ENCODE measurements around the gene MARCHF9. TPM values are rescaled to one million over a fixed set of nuclear protein-coding genes. Genes with fewer than 3 reads are reported as not detected.

MARCHF9 gene
- total and polyA plus RNA-seq, 2 donors (not counting 1 experiment from before 2014, with no cell fraction given): 3.8 to 4.8 TPM

DNA sequence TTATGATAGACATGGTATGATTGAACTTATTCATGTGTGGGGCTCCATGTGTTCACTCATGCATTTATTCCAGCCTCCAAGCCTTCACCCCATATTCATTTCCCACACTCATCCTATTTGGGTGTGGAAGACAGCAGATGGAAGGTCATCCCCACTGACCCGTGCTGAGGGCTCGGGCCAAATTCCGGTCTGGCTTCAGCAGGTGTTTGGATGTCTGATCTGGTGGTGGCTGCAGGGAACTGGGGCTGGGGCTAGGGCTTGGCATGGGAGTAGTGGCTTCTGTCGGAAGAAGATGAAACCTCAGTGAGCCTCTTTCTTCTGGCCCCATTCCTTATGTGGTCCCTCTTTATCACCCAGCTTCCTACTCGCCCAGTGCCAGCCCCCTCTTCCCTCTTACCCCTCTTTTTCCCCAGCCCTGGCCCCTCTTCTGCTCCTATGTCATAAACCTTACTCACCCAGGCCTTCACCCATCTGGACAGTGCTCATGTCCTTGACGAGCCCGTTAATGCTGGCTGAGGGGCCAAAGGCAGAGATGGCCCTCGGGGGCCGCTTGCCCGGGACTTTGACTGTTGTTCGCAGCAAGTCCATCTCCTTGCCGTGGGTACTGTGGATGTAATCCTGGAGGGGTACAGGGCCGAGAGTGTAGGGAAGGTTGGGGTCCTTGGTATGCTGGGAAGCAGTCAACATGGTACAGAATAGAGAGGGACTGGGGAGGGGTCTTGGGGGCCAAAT is 24.4 kb upstream of the MARCHF9 start:
- Histone ChIP-seq H3K9ac (ENCODE audit: insufficient read depth, low read length) (no peak overlapping the region), H3K9me3 (ENCODE audit: control insufficient read depth, insufficient read depth, low read depth, low read length) (no peaks in the 10 kb centered on the region), H3K27ac (ENCODE audit: insufficient read depth, low read length) (no peak overlapping the region), H4K20me1 (ENCODE audit: control insufficient read depth, extremely low read depth, insufficient read depth, low read length) (no peaks in the 10 kb centered on the region), H3K27me3 (ENCODE audit: control insufficient read depth, insufficient read depth, low read length) (peaks cover 30% of the 10 kb centered on the region), H3K79me2 (ENCODE audit: control insufficient read depth, insufficient read depth, low read length) (no peaks in the 10 kb centered on the region), H3K36me3 (ENCODE audit: control insufficient read depth, insufficient read depth, low read length) (peaks cover 3% of the 10 kb centered on the region), H3K4me1 (ENCODE audit: control insufficient read depth, extremely low read depth, insufficient read depth, low read length) (peaks cover 5% of the 10 kb centered on the region), H3K4me3 (replicated peaks in 1 of 4; ENCODE audit: control extremely low read depth in 1 of 4, insufficient read depth in 1 of 4, low read depth in 3 of 4, low read length in 4 of 4) (no peak overlapping the region), H3K4me2 (ENCODE audit: extremely low read depth, insufficient read depth, low read length) (no peak overlapping the region), H2AFZ (ENCODE audit: low read length) (no peak overlapping the region)
- no peak for DNase-seq (ENCODE audit: low read depth in 2 of 2)
- peak; percentile 56 for TF ChIP-seq EZH2 (IDR thresholded peaks at IDR 0.05; ENCODE audit: low read length, missing control alignments)
- TF ChIP-seq, protein P1, sequence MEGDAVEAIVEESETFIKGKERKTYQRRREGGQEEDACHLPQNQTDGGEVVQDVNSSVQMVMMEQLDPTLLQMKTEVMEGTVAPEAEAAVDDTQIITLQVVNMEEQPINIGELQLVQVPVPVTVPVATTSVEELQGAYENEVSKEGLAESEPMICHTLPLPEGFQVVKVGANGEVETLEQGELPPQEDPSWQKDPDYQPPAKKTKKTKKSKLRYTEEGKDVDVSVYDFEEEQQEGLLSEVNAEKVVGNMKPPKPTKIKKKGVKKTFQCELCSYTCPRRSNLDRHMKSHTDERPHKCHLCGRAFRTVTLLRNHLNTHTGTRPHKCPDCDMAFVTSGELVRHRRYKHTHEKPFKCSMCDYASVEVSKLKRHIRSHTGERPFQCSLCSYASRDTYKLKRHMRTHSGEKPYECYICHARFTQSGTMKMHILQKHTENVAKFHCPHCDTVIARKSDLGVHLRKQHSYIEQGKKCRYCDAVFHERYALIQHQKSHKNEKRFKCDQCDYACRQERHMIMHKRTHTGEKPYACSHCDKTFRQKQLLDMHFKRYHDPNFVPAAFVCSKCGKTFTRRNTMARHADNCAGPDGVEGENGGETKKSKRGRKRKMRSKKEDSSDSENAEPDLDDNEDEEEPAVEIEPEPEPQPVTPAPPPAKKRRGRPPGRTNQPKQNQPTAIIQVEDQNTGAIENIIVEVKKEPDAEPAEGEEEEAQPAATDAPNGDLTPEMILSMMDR (conservative IDR thresholded peaks at IDR 0.05 in 1 of 2, IDR thresholded peaks at IDR 0.05 in 1 of 2; ENCODE audit: low read depth in 1 of 2, low read length in 2 of 2): no peak

DNA sequence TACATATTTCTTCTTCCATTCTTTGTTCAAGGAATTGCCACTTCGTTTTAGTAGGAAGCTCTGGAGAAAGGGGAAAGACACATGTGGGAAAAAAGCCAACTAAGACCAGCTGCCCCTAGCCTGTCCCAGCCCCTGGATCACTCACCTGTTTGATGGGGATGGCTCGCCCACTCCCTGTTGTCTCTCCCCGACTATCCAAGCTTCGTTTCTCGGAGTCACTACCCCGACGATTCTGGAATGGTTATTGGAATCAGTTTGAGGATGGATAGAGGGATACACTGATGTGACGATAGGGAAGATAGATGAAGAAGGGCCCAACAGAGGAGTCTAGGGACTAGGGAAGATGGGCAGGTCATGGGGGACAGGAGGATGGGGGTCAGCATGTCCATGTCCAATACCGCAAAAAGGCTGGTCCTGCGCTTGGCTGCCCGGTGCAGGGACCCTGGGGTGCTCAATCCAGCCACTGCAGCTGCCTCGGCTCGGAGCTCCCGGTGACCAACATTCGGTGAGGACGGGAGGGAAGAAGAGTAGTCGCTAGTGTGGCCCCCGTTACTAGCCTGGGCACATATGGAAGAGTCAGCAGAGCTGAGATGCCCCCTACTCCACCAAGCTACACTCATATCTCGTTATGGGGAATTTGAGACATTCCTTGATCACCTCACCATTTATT is 23.4 kb upstream of the MARCHF9 start:
- H3K9me3 ChIP-seq (ENCODE audit: control insufficient read depth, insufficient read depth, low read depth, low read length): no peaks in the 10 kb centered on the region
- no peak for TF ChIP-seq EZH2 (IDR thresholded peaks at IDR 0.05; ENCODE audit: low read length, missing control alignments)
- TF ChIP-seq, protein P1 (conservative IDR thresholded peaks at IDR 0.05 in 1 of 2, IDR thresholded peaks at IDR 0.05 in 1 of 2; ENCODE audit: low read depth in 1 of 2, low read length in 2 of 2): no peak
- H3K79me2 ChIP-seq (ENCODE audit: control insufficient read depth, insufficient read depth, low read length): no peaks in the 10 kb centered on the region
- H3K4me1 ChIP-seq (ENCODE audit: control insufficient read depth, extremely low read depth, insufficient read depth, low read length): peaks cover 7% of the 10 kb centered on the region
- no peak for DNase-seq (ENCODE audit: low read depth in 2 of 2)
- H3K27ac ChIP-seq (ENCODE audit: insufficient read depth, low read length): no peak overlapping the region
- no peaks in the 10 kb centered on the region for H4K20me1 ChIP-seq (ENCODE audit: control insufficient read depth, extremely low read depth, insufficient read depth, low read length)
- H2AFZ ChIP-seq (ENCODE audit: low read length): no peak overlapping the region
- peaks cover 40% of the 10 kb centered on the region for H3K27me3 ChIP-seq (ENCODE audit: control insufficient read depth, insufficient read depth, low read length)
- no peak overlapping the region for H3K9ac ChIP-seq (ENCODE audit: insufficient read depth, low read length)
- peaks cover 3% of the 10 kb centered on the region for H3K36me3 ChIP-seq (ENCODE audit: control insufficient read depth, insufficient read depth, low read length)
- H3K4me2 ChIP-seq (ENCODE audit: extremely low read depth, insufficient read depth, low read length): no peak overlapping the region
- H3K4me3 ChIP-seq (replicated peaks in 1 of 4; ENCODE audit: control extremely low read depth in 1 of 4, insufficient read depth in 1 of 4, low read depth in 3 of 4, low read length in 4 of 4): no peak overlapping the region

DNA sequence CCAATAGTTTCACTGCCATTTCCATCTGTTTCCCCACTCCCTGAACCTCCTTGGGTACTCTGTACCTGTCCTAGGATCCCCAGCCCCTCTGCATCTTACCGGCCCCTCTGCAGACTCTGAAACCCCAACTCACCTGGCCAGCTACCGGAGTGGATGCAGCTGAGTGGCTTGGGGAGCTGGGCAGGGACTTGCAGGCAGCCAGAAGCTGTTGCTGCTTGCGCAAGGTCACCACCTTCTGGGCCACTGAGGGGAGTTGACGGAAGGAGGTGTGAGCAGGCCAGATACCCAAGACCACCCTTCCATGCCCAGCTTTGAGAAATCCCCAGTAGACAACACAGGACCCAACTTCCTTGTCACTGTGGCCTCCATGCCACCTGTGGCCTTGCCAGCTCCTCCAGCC is 22.6 kb upstream of the MARCHF9 start:
- Histone ChIP-seq H4K20me1 (ENCODE audit: control insufficient read depth, extremely low read depth, insufficient read depth, low read length) (no peaks in the 10 kb centered on the region), H2AFZ (ENCODE audit: low read length) (no peak overlapping the region), H3K9ac (ENCODE audit: insufficient read depth, low read length) (no peak overlapping the region), H3K4me2 (ENCODE audit: extremely low read depth, insufficient read depth, low read length) (no peak overlapping the region), H3K27me3 (ENCODE audit: control insufficient read depth, insufficient read depth, low read length) (peaks cover 47% of the 10 kb centered on the region), H3K79me2 (ENCODE audit: control insufficient read depth, insufficient read depth, low read length) (no peaks in the 10 kb centered on the region), H3K9me3 (ENCODE audit: control insufficient read depth, insufficient read depth, low read depth, low read length) (no peaks in the 10 kb centered on the region), H3K4me3 (replicated peaks in 1 of 4; ENCODE audit: control extremely low read depth in 1 of 4, insufficient read depth in 1 of 4, low read depth in 3 of 4, low read length in 4 of 4) (no peak overlapping the region), H3K4me1 (ENCODE audit: control insufficient read depth, extremely low read depth, insufficient read depth, low read length) (peaks cover 4% of the 10 kb centered on the region), H3K36me3 (ENCODE audit: control insufficient read depth, insufficient read depth, low read length) (peaks cover 3% of the 10 kb centered on the region), H3K27ac (ENCODE audit: insufficient read depth, low read length) (no peak overlapping the region)
- no peak for DNase-seq (ENCODE audit: low read depth in 2 of 2)
- TF ChIP-seq, protein P1 (conservative IDR thresholded peaks at IDR 0.05 in 1 of 2, IDR thresholded peaks at IDR 0.05 in 1 of 2; ENCODE audit: low read depth in 1 of 2, low read length in 2 of 2): no peak
- TF ChIP-seq EZH2 (IDR thresholded peaks at IDR 0.05; ENCODE audit: low read length, missing control alignments): no peak

All from fibroblast of lung (primary cell).